HepG2 (cell line): ENCODE results near the gene NIPAL1. TPM values are rescaled to one million over a fixed set of nuclear protein-coding genes. Genes with fewer than 3 reads are reported as not detected.

ENCODE experiments used
- AGO2 ChIP-seq: fragments of 200-400 bp; formaldehyde crosslinking; optimal IDR thresholded peaks from 2 replicates; pipeline ENCODE3; 2017; ENCODE audit warnings: mild to moderate bottlenecking, low read depth, low read length, moderate library complexity
- FOXM1 ChIP-seq: sonication (generic); formaldehyde crosslinking; IDR thresholded peaks from 2 replicates; pipeline ENCODE4 v1.5.0; 2020; ENCODE audit warnings: missing genetic modification reagents
- IRX3 ChIP-seq: sonication (generic); formaldehyde crosslinking; IDR thresholded peaks from 2 replicates; pipeline ENCODE4 v1.8.1; 2023; ENCODE audit warnings: mild to moderate bottlenecking, low read depth, missing genetic modification reagents, borderline replicate concordance
- KMT2B ChIP-seq: IDR thresholded peaks from 2 replicates; pipeline ENCODE4 v1.6.1; 2016; ENCODE audit warnings: missing genetic modification reagents, missing compliant biosample characterization
- MEF2D ChIP-seq: sonication (generic); formaldehyde crosslinking; IDR thresholded peaks from 2 replicates; pipeline ENCODE4 v1.5.1; 2020; ENCODE audit warnings: mild to moderate bottlenecking, missing genetic modification reagents
- NFE2L1 ChIP-seq: sonication (generic); formaldehyde crosslinking; IDR thresholded peaks from 2 replicates; pipeline ENCODE4 v1.4.0; 2020; ENCODE audit warnings: missing genetic modification reagents, mild to moderate bottlenecking, borderline replicate concordance
- NFKBIZ ChIP-seq: IDR thresholded peaks from 2 replicates; pipeline ENCODE4 v1.6.1; 2018; ENCODE audit warnings: missing genetic modification reagents, missing compliant biosample characterization
- NFYC ChIP-seq: IDR thresholded peaks from 2 replicates; pipeline ENCODE4 v1.6.1; 2016; ENCODE audit warnings: missing genetic modification reagents, missing compliant biosample characterization
- PRMT3 ChIP-seq: sonication (generic); formaldehyde crosslinking; IDR thresholded peaks from 2 replicates; pipeline ENCODE4 v1.8.1; 2022; ENCODE audit warnings: low read depth, mild to moderate bottlenecking, moderate library complexity, missing genetic modification reagents, borderline replicate concordance
- RXRA ChIP-seq: sonication (generic); formaldehyde crosslinking; IDR thresholded peaks from 2 replicates; pipeline ENCODE4 v1.5.1; 2020; ENCODE audit warnings: missing genetic modification reagents
- SMAD9 ChIP-seq: sonication (generic); formaldehyde crosslinking; IDR thresholded peaks from 2 replicates; pipeline ENCODE4 v1.5.1; 2020; ENCODE audit warnings: mild to moderate bottlenecking, missing genetic modification reagents
- SRSF9 ChIP-seq: fragments of 200-400 bp; formaldehyde crosslinking; IDR thresholded peaks from 2 replicates; pipeline ENCODE4 v1.6.1; 2018; ENCODE audit warnings: borderline replicate concordance, mild to moderate bottlenecking, low read depth, low read length; ENCODE audit not compliant: insufficient read depth, poor library complexity, severe bottlenecking
- TBL1XR1 ChIP-seq: fragments of 150-350 bp; IDR thresholded peaks from 2 replicates; pipeline ENCODE4 v1.6.1; 2014; ENCODE audit warnings: borderline replicate concordance, low read length; ENCODE audit not compliant: partially characterized antibody
- TCF12 ChIP-seq, 2 experiments: fragments of 450-650 bp in 1 of 2; sonication (generic) in 1 of 2; formaldehyde crosslinking in 1 of 2; IDR thresholded peaks; 2 replicates each; pipeline versions ENCODE4 v1.6.1 to v1.8.0; 2017 to 2022; ENCODE audit warnings: antibody characterized with exemption in 1 of 2, mild to moderate bottlenecking in 1 of 2, missing genetic modification reagents in 1 of 2, moderate library complexity in 1 of 2
- YEATS4 ChIP-seq: sonication (generic); formaldehyde crosslinking; IDR thresholded peaks from 2 replicates; pipeline ENCODE4 v1.4.0; 2020; ENCODE audit warnings: missing genetic modification reagents, borderline replicate concordance
- ZKSCAN8 ChIP-seq: IDR thresholded peaks from 2 replicates; pipeline ENCODE4 v1.6.1; 2016; ENCODE audit warnings: borderline replicate concordance, missing genetic modification reagents, missing compliant biosample characterization
- ZNF12 ChIP-seq: sonication (generic); formaldehyde crosslinking; IDR thresholded peaks from 2 replicates; pipeline ENCODE4 v1.5.0; 2020; ENCODE audit warnings: missing genetic modification reagents
- ZNF235 ChIP-seq: sonication (generic); formaldehyde crosslinking; IDR thresholded peaks from 2 replicates; pipeline ENCODE4 v1.8.1; 2023; ENCODE audit warnings: mild to moderate bottlenecking, missing genetic modification reagents, borderline replicate concordance
- ZNF326 ChIP-seq: sonication (generic); formaldehyde crosslinking; IDR thresholded peaks from 2 replicates; pipeline ENCODE4 v1.4.0; 2020; ENCODE audit warnings: missing genetic modification reagents, borderline replicate concordance
- ZNF432 ChIP-seq: sonication (generic); formaldehyde crosslinking; IDR thresholded peaks from 2 replicates; pipeline ENCODE4 v1.5.0; 2020; ENCODE audit warnings: missing genetic modification reagents, mild to moderate bottlenecking, borderline replicate concordance
- ZNF512B ChIP-seq: sonication (generic); formaldehyde crosslinking; IDR thresholded peaks from 2 replicates; pipeline ENCODE4 v1.5.1; 2020; ENCODE audit warnings: missing genetic modification reagents, mild to moderate bottlenecking, borderline replicate concordance
- ZNF616 ChIP-seq: sonication (generic); formaldehyde crosslinking; IDR thresholded peaks from 2 replicates; pipeline ENCODE4 v1.5.0; 2020; ENCODE audit warnings: low read depth, mild to moderate bottlenecking, missing genetic modification reagents
- ZNF781 ChIP-seq: sonication (generic); formaldehyde crosslinking; IDR thresholded peaks from 2 replicates; pipeline ENCODE4 v1.5.1; 2020; ENCODE audit warnings: borderline replicate concordance, mild to moderate bottlenecking, missing genetic modification reagents; ENCODE audit errors: not compliant biosample characterization
- polyA plus RNA-seq, 8 experiments: library from polyadenylated mRNA; depleted of rRNA in 3 of 8; stranded (reverse) in 7 of 8; unstranded in 1 of 8; fragments of >200 nt; fragmentation: Illumina TruSeq in 4 of 8; extraction: Trizol in 4 of 8; gene quantifications; 2 replicates each; pipeline versions ENCODE4 v1.2.1 to v1.2.3, GENCODE V29; 2011 to 2016; ENCODE audit warnings: low read depth in 4 of 8, missing spikeins in 1 of 8, mixed read lengths in 1 of 8; ENCODE audit not compliant: insufficient read depth in 1 of 8
- total RNA-seq, 5 experiments: library from RNA; depleted of rRNA; stranded (reverse); fragments of >200 nt; fragmentation: Illumina TruSeq; extraction: Trizol; gene quantifications; 2 replicates each; pipeline ENCODE4 v1.2.3, GENCODE V29; 2016; ENCODE audit warnings: low read depth in 1 of 5

Gene NIPAL1
- total and polyA plus RNA-seq, 2 of the 13 experiments (the other 11 are each of a cell fraction or from before 2014, with no cell fraction given), result 1.4 to 3.4 TPM

- TF ChIP-seq ZNF781 (no peak), FOXM1 (CRISPR knock-in tag) (no peak), AGO2 (no peak), TBL1XR1 (no peak), ZNF616 (CRISPR knock-in tag) (0 out of 2 replicates have a peak, but pooled peaks have one; percentile 39), ZNF12 (CRISPR knock-in tag) (no peak; the same call in 1 of the 2 replicates), NFYC (CRISPR knock-in tag) (peak; percentile 56; the same call in 1 of the 2 replicates), MEF2D (CRISPR knock-in tag) (0 out of 2 replicates have a peak, but pooled peaks have one; percentile 23), ZNF326 (CRISPR knock-in tag) (no peak), SRSF9 (no peak), PRMT3 (CRISPR knock-in tag) (no peak), KMT2B (no peak), ZNF432 (CRISPR knock-in tag) (no peak), TCF12 (IDR thresholded peaks at IDR 0.05) (no peak), TCF12 (CRISPR knock-in tag; IDR thresholded peaks at IDR 0.05) (no peak), NFE2L1 (CRISPR knock-in tag) (no peak), NFKBIZ (no peak), YEATS4 (CRISPR knock-in tag) (peak; percentile 17; the same call in 1 of the 2 replicates), RXRA (CRISPR knock-in tag) (no peak), ZNF235 (CRISPR knock-in tag) (no peak), SMAD9 (no peak), IRX3 (CRISPR knock-in tag) (no peak), ZNF512B (CRISPR knock-in tag) (peak; percentile 66; the same call in 1 of the 2 replicates), ZKSCAN8 (no peak)
Observed at GRCh38 chr4:48016141-48017107, at the start of gene NIPAL1, which contains the start of gene CNGA1 (continued).
